ENCODE measurements around the gene LORICRIN.

- TF ChIP-seq ERF (CRISPR knock-in tag; IDR thresholded peaks at IDR 0.05) (no peak), PREB (CRISPR knock-in tag; IDR thresholded peaks at IDR 0.05) (no peak), RCOR1 (IDR thresholded peaks at IDR 0.05; ENCODE audit: borderline replicate concordance in 1 of 2, low read depth in 2 of 2, low read length in 2 of 2) (no peak), JUN (IDR thresholded peaks at IDR 0.05; ENCODE audit: borderline replicate concordance, low read depth, low read length) (no peak), JUN (CRISPR knock-in tag; IDR thresholded peaks at IDR 0.05; ENCODE audit: borderline replicate concordance) (no peak), MYNN (IDR thresholded peaks at IDR 0.05) (no peak), MYNN (CRISPR knock-in tag; IDR thresholded peaks at IDR 0.05) (no peak), MYC (IDR thresholded peaks at IDR 0.05; ENCODE audit: low read depth, low read length) (no peak), MYC (CRISPR knock-in tag; IDR thresholded peaks at IDR 0.05; ENCODE audit: borderline replicate concordance, low read depth) (no peak), POLR2A (conservative IDR thresholded peaks at IDR 0.05) (no peak), FOXK2 (conservative IDR thresholded peaks at IDR 0.05 in 1 of 2, IDR thresholded peaks at IDR 0.05 in 1 of 2; ENCODE audit: low read depth in 2 of 2) (no peak), SREBF2 (CRISPR knock-in tag; IDR thresholded peaks at IDR 0.05) (no peak), ZNF347 (CRISPR knock-in tag; IDR thresholded peaks at IDR 0.05; ENCODE audit: low read depth) (no peak)
Observed at GRCh38 chr1:153242160-153242559, 17.3 kb upstream of the LORICRIN start.
